ENCODE data around the gene GMDS. TPM values are rescaled to one million over a fixed set of nuclear protein-coding genes. Genes with fewer than 3 reads are reported as not detected.
A peak's percentile ranks its signal among the peaks of the same experiment; 100 is the strongest.

Gene GMDS
- total RNA-seq, 1 donor from 2014 or later, result 17.9 TPM

DNA sequence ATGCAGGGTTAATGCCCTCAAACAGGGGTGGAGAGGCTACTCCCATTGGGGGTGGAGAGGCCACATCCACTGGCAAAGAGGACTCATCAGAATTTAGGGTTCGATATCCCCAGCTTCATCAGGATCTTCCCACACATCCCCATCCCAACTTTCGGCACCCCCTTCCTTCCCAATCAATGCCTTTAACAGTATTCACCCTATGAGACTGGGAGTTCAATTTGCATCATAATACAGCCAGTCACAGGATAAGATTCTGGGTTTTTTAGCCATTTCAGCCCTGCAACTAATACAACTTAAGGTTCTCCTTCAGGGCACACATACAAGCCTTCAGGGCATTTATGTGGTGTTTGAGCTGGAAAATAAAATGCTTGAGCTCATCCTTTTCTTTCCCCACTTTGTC is 80.9 kb downstream of the GMDS start:
- DNase-seq (ENCODE audit: low read depth), result no peak
- no peak for TF ChIP-seq CTCF (conservative IDR thresholded peaks at IDR 0.05; ENCODE audit: low read depth, low read length)
- H3K4me3 ChIP-seq (ENCODE audit: low read depth, low read length), result no peak overlapping the region

GRCh38 chr6:2162079-2162445 is 83.3 kb downstream of the GMDS start:
- no peak for TF ChIP-seq CTCF (conservative IDR thresholded peaks at IDR 0.05; ENCODE audit: low read depth, low read length)
- no peak for DNase-seq (ENCODE audit: low read depth)
- no peak overlapping the region for H3K4me3 ChIP-seq (ENCODE audit: low read depth, low read length)

- DNase-seq (ENCODE audit: low read depth), result peak; percentile 27
- peak; percentile 78 for TF ChIP-seq CTCF (conservative IDR thresholded peaks at IDR 0.05; ENCODE audit: low read depth, low read length)
- H3K4me3 ChIP-seq (ENCODE audit: low read depth, low read length), result no peak overlapping the region
Observed at GRCh38 chr6:2158596-2159271, 86.7 kb downstream of the GMDS start.

DNA sequence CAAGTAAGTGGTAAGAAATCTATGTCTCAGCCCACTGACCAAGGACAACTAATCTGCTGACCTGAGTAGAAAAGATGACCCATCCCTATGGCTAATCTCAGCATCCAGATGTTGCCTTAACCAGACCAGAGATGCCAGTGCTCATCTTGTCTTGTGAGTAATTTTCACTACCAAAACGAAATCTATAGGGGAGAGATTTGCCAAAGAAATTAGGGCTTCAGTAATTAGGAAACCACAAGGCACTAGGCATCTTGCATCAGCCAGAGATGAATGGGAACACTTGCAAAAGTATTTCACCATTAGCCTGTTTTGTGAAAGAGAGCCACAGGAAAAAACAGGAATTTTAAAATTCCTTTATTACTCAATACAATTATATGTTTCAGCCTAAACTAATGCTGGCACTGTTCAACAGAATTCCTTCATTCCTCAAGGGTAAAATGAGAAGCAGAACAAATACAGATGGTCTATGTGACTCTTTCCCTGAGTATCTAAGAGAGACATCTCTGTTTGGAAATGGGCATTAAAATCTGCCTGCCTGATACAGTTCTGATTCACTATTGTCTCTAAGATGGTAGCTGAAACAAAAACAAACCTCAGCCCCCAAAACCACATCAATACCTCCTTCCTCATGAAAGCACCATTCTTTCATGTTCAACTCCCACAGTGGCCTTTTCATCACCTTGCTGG is 87.8 kb downstream of the GMDS start:
- H3K4me3 ChIP-seq (ENCODE audit: low read depth, low read length), result no peak overlapping the region
- DNase-seq (ENCODE audit: low read depth), result peak; percentile 41
- no peak for TF ChIP-seq CTCF (conservative IDR thresholded peaks at IDR 0.05; ENCODE audit: low read depth, low read length)

GRCh38 chr6:2155206-2155605 is 90.2 kb downstream of the GMDS start:
- H3K4me3 ChIP-seq (ENCODE audit: low read depth, low read length), result no peak overlapping the region
- no peak for DNase-seq (ENCODE audit: low read depth)
- TF ChIP-seq CTCF (conservative IDR thresholded peaks at IDR 0.05; ENCODE audit: low read depth, low read length), result no peak

- no peak for TF ChIP-seq CTCF (conservative IDR thresholded peaks at IDR 0.05; ENCODE audit: low read depth, low read length)
- no peak overlapping the region for H3K4me3 ChIP-seq (ENCODE audit: low read depth, low read length)
- no peak for DNase-seq (ENCODE audit: low read depth)
Observed at GRCh38 chr6:2149361-2150006, 95.9 kb downstream of the GMDS start.
